HG02610 (cell line): ENCODE results near the gene SAMD4A.
"Not testable (repeated sequence)": the region's sequence is repeated elsewhere in the genome, so short reads cannot be mapped to it uniquely, and the experiment has no call there.

Experiments
- ATAC-seq: cut with Tn5 transposase; IDR thresholded peaks from one replicate; pipeline ENCODE4 v1.9.1; 2021; ENCODE audit warnings: mild to moderate bottlenecking, moderate library complexity; ENCODE audit not compliant: unreplicated experiment

Gene SAMD4A

GRCh38 chr14:54594537-54594936 lies 27.6 kb downstream of the SAMD4A start:
- no peak for ATAC-seq

DNA sequence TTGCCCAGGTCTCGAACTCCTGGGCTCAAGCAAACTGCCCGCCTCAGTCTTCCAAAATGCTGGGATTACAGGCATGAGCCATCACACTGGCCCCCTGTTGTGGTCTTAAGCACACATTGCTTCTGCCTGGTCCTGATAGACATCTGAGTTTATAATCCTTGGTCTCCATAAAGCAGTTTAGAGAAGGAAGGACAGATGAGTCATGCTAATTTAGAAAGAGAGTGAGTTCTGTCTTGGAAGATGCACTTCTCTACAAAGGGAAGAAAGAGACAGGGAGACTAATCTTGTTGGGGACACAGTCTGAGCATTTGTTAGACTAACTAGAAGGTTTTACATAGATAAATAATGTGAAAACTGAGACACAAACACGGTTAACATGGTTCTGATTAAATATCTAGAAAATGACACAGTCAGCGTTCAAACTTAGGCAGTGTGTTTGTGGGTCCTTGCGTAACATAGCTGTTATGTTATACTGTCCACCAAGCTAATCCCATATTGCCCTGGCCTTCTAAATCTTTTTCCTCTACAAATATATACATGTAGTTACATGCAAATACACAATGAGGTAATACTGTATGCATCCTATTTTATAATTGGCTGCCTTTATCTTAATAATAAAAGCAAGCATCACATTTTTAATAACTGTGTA lies 31.0 kb downstream of the SAMD4A start:
- no peak for ATAC-seq

- no peak for ATAC-seq
These were observed 33.2 kb downstream of the SAMD4A start for GRCh38 chr14:54599966-54600716.

- no peak for ATAC-seq
These were observed 33.8 kb downstream of the SAMD4A start for GRCh38 chr14:54600717-54601109.

GRCh38 chr14:54603362-54603761 lies 36.4 kb downstream of the SAMD4A start:
- no peak for ATAC-seq

DNA sequence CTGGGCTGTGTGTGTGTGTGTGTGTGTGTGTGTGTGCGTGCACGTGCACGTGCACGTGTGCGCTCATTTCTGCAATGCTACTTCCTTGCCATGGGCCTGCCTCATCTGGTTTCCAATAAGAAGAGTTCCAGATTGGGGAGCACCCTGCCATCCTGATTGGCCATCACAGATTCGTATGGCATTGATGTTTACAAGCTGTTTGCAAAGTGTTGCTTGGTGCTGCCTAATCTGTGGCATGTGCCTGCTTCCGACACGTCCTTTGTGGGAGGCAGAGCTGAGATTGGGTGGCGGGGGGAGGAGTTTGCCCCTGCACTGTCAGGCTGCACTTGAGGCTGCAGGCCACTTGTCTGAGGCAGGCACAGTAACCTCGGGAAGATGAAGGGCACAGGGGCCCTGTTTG lies 39.2 kb downstream of the SAMD4A start:
- ATAC-seq, result no peak

- ATAC-seq, result no peak
These were observed 39.8 kb downstream of the SAMD4A start for GRCh38 chr14:54606631-54607133.

DNA sequence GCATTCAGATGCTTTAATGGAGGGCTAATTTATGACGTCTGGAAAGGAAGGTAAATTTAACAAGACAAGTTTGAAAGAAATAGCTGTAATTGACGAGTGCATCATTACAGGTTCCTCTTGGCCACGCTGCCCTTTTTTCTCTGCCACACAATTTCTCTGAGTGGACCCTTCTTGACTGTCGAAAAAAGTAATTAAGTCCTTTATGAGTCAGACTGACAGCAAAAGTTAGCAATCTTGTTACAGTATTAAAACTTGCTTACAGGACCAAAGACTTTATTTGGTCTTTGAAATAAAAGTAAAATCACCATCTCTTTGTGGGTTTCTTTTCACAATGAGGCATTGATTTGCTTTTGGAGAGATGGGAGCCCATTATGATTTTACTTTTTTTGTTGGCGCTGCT lies 42.6 kb downstream of the SAMD4A start:
- ATAC-seq, result no peak

DNA sequence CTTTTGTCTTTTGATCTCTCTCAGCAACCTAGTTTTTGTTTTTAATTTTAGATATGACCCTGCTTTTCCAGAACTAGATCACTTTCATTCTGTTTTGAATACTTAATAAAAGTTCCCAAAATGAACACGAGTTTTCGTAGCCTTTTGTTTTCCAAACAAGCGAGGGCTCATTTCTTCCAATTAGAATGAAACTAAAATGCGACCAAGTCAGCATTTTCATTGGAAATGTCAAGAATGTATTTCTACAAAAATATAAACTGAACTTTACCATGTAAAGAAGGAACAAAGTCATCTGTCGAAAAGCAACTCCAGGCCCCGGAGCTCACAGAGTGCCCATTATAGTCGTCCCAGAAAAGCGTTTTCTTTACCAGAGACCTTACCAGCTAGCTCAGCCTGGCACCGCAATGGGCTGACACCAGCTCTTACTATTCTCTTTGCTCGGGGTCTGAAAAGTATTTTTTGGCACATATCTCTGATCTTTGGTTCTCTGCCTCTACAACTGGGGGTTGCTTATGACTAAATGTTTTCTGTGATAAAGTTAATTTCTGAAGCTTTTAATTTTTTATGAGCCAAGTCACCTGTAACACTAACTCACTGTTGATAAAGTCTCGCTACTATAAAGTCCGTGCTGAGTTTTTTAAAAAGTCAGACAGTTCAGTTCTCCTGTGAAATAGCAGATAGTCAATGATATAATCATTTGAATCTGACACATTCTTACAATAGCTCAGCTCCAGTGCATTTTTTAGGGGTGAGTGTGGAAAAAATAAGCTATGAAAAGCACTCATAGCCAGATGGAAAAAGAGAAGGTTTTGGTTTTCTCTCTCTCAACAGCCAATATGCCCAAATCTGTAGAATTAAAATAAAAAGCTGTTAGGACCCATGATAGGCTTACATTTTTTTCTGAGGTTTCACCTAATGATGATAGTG lies 43.4 kb downstream of the SAMD4A start:
- ATAC-seq, result no peak

GRCh38 chr14:54614296-54614695 lies 47.4 kb downstream of the SAMD4A start:
- ATAC-seq, result no peak

DNA sequence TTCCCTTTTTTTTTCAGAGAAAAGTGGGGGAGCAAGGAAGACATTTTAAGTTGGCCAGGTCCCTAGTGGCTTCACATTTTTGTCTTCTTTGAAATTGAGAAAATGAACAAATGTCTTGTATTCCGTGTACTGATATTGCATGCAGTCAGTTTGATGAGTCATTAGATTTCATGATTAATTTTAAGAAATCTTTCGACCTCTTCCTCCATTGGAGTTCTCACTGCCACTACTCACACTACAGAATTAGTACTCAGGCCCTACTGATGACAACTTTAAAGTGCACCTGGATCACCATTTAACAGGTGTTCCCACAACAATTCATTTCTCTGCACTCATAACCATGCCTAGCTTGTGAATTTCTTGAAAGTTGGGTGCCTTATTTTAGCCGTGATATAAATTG lies 50.5 kb downstream of the SAMD4A start:
- no peak for ATAC-seq

DNA sequence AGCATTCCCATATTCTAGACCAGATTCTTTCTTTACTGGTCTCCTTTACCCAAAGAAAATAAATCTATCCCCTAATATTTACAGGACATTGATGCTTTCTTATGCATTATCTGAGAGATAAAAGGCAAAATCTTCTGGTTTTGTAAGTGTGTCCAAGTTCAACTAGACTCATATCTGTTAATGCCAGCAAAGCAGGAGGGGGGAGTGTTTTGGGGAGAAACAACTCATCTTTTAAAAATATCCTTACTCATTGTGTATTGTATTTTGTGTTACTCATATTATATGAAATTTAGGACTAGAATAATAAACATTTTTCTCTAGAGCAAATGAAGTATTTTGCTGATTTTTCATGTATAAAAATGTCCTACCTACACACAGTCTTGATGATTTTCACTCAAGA lies 54.8 kb downstream of the SAMD4A start:
- ATAC-seq, result no peak

DNA sequence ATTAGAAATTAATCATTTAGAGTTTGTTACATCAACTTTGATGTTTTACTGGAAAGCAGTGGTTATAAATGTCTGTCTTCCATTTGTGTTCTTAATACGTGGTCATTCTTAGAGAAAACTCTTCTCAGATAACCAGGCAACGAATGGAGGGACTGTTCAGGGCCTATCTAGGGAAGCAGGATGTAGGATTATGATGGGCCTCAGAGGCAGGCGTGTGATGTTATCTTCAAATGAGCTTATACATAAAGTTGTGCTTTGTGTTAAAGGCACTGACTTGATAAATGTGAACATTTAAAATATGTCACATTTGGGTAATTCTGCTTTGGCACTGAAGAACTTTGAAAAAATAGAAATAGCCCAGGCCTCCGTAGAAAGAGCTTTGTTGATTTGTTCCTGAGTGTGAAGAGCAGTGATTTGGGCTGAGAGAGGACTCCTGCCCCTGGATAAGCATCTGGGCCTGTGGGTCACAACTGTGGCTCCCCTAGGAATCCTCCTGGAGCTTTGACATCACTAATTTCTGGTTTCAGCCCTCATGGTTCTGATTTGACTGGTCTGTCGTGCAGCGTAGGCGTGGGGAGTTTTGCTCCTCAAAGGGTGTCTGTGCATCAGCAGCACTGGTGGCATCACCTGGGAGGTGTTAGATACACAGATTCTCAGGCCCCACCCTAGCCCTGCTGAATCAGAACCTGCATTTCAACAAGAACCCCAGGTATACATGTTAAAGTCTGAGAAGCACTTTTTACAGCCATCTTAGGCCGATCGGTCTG lies 55.4 kb downstream of the SAMD4A start:
- peak; percentile 96 for ATAC-seq

DNA sequence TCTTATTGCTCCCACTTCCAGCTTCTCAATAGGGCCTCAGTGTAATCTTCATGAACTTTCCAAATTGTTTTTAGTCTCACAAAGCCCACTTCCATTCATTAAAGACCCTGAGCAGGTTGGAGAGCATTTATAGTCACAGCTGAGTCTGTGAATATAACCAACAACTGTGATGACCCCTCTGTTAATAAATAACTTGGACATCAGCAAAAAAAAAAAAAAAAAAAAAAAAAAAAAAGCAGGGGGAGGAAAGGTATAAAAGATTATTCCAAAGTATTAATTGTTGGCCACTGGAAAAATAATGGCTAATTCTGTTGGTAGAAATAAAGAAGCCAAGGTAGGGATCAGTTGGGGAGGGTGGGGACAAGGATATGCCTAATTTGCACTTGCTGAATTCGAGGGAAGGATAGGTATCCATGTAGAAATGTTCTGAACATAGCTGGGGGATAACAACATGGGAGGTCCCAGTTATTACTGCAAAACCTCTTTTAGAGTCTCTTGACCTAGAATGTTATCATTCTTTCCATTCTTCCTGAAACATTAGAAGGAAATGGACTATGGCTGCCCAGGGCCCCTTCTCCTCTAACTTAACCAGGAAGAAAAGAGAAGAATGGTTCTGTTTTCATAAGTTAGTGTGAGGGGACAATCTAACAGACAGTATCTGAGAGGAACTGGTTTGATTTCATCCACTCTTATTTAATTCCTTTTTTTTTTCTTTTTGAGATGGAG lies 56.5 kb downstream of the SAMD4A start:
- no peak for ATAC-seq

GRCh38 chr14:54624005-54624358 lies 57.1 kb downstream of the SAMD4A start:
- ATAC-seq, result not testable (repeated sequence)

GRCh38 chr14:54625112-54625511 lies 58.2 kb downstream of the SAMD4A start:
- no peak for ATAC-seq

DNA sequence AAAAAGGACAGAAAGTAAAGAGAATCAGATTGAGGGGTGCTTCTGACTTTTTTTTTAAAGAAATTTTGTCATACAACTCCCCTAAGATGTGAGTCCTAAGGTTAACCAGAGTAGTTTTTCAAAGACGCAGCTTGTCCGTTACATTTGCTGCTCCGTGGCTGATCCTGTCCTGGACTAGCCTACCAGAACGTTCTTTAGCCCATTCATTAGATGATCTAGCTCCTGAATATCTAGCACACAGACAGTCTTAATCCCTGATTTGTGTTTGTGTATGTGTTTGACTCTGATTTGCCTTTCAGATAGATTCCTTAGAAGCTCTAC lies 60.3 kb downstream of the SAMD4A start:
- ATAC-seq, result no peak

- ATAC-seq, result peak; percentile 62
These were observed 60.8 kb downstream of the SAMD4A start for GRCh38 chr14:54627540-54628363.

DNA sequence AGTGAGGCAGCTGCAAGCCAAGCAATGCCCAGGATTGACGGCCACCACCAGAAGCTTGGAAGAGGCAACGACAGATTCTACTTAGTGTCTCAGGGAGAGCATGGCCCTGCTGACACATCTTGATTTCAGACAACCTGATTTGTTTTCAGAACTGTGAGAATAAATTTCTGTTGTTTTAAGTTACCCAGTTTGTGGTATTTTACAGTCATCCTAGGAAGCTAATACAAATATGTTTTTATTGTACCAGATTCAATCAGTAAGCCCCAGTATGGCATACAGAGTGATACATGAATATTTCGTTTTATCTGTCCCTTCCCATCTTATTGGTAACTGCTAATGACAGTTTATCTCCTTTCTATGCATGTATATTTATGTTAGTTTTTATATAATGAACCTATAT lies 62.3 kb downstream of the SAMD4A start:
- no peak for ATAC-seq
